Lung (tissue), 12 donors: ENCODE results near the gene EXOSC10. TPM values are rescaled to one million over a fixed set of nuclear protein-coding genes. Genes with fewer than 3 reads are reported as not detected.

ENCODE experiments used
- ATAC-seq: fragments of 200-7000 bp; cut with Tn5 transposase; one replicate; pipeline ENCODE4 v1.9.1; 2020; ENCODE audit warnings: moderate number of reproducible peaks; ENCODE audit not compliant: insufficient read depth, low FRiP score
- DNase-seq, 3 donors: peaks; one replicate each; pipeline ENCODE4 v3.0.0-alpha.2; 2013 to 2017
- H3K27ac ChIP-seq, 2 donors: one replicate each; pipeline ENCODE4 v1.5.1; 2013; ENCODE audit warnings: mild to moderate bottlenecking in 2 of 2, moderate library complexity in 2 of 2, control low read depth in 1 of 2, inconsistent platforms in 1 of 2, low read depth in 1 of 2, low read length in 1 of 2
- H3K27me3 ChIP-seq, 3 donors: one replicate each; pipeline ENCODE4 v1.5.1; 2013; ENCODE audit warnings: low read length in 2 of 3; ENCODE audit not compliant: control insufficient read depth in 3 of 3, insufficient read depth in 3 of 3
- H3K36me3 ChIP-seq, 4 donors: one replicate each; pipeline ENCODE4 v1.5.1; 2013; ENCODE audit warnings: low read length in 4 of 4, mild to moderate bottlenecking in 1 of 4, moderate library complexity in 1 of 4; ENCODE audit not compliant: control insufficient read depth in 4 of 4, insufficient read depth in 4 of 4
- H3K4me1 ChIP-seq, 5 donors: one replicate each; pipeline ENCODE4 v1.5.1; 2013; ENCODE audit warnings: low read length in 5 of 5, mild to moderate bottlenecking in 2 of 5, moderate library complexity in 1 of 5; ENCODE audit not compliant: control insufficient read depth in 5 of 5, insufficient read depth in 5 of 5
- H3K4me3 ChIP-seq: one replicate; pipeline ENCODE4 v1.5.1; 2013; ENCODE audit warnings: mild to moderate bottlenecking, control low read depth, moderate library complexity
- H3K9ac ChIP-seq, 2 donors: one replicate each; pipeline ENCODE4 v1.5.1; 2013; ENCODE audit warnings: low read length in 2 of 2, control low read depth in 1 of 2; ENCODE audit not compliant: insufficient read depth in 1 of 2
- H3K9me3 ChIP-seq, 4 donors: one replicate each; pipeline ENCODE4 v1.5.1; 2013; ENCODE audit warnings: low read length in 3 of 4, mild to moderate bottlenecking in 1 of 4, moderate library complexity in 1 of 4; ENCODE audit not compliant: control insufficient read depth in 4 of 4, insufficient read depth in 3 of 4
- WGBS, 2 donors: extraction: QIAGEN DNeasy Blood & Tissue Kit; methylation state at CpG; one replicate each; pipeline ENCODE4 v1.1.7; 2013; 5-methylcytosine and 5-hydroxymethylcytosine counted together
- polyA plus RNA-seq, 2 donors: library from polyadenylated mRNA; stranded (reverse); fragments of 200-250 nt; gene quantifications; one replicate each; pipeline ENCODE4 v1.2.1, GENCODE V29; 2013
- total RNA-seq, 2 donors: library from RNA; depleted of rRNA in 1 of 2; stranded (reverse); fragments of >200 nt in 1 of 2; gene quantifications; one replicate each; pipeline ENCODE4 v1.2.1, GENCODE V29; 2014 to 2021
- TF ChIP-seq, protein P1 (sequence below): IDR thresholded peaks from 2 replicates; pipeline ENCODE4 v1.5.1; 2012; ENCODE audit warnings: mild to moderate bottlenecking; ENCODE audit errors: control extremely low read depth, extremely low read depth
- donor health status: control.
- donor health status: control.
- donor health status: Bipolar disorder and iron deficiency.
- donor health status: healthy.
- donor health status: DM: yes; HTN: yes; CAD: no.

The EXOSC10 gene
- total and polyA plus RNA-seq, 4 donors = 29.0 to 75.1 (median 42.3) TPM

DNA sequence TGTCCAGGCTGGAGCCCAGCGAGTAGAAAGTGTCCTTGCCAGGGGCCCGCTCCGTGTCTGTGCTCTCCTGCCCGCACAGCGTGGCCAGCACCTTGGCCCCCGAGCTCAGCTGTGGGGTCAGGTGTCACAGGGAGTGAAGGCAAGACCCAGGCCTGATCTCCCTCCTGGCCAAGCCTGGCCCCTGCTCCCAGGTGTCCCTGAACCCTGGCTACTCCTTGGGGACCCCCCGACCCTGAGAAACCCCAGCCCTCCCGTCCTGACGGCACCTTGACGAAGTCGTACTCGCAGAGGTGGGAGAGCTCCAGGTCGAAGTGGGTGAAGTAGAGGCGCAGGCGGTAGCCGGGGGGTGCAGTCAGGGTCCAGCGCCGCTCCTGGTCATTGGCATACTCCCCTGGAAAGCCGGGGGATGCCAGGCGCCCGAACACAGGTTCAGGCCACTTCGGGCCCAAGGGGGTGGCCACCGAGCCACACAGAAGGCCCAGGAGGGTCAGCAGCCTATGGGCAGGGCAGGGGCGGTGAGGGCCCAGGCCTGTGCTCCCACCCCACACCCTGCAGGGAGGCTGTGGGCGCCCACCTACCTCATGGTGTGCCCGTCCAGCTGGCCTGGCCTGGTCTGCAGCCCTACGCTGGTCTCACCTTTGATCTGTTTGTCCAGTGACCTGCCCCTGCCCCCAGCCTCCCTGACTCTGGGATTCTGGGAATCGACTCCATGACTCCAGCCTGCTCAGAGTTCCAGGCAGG is 52.9 kb downstream of the EXOSC10 start, which contains the start of gene MASP2:
Gene MASP2, minus strand, starts transcription at position 615 of the 741 bp plus-strand sequence. Its CDS starts 32 bp downstream, at position 583.
- DNase-seq (no peak), ATAC-seq (no peak)
- H3K9me3 ChIP-seq = no peaks in the 10 kb centered on the region
- WGBS, 2 donors = 91 to 93% methylated on average over 28 of the region's 28 CpGs
- TF ChIP-seq, protein P1, sequence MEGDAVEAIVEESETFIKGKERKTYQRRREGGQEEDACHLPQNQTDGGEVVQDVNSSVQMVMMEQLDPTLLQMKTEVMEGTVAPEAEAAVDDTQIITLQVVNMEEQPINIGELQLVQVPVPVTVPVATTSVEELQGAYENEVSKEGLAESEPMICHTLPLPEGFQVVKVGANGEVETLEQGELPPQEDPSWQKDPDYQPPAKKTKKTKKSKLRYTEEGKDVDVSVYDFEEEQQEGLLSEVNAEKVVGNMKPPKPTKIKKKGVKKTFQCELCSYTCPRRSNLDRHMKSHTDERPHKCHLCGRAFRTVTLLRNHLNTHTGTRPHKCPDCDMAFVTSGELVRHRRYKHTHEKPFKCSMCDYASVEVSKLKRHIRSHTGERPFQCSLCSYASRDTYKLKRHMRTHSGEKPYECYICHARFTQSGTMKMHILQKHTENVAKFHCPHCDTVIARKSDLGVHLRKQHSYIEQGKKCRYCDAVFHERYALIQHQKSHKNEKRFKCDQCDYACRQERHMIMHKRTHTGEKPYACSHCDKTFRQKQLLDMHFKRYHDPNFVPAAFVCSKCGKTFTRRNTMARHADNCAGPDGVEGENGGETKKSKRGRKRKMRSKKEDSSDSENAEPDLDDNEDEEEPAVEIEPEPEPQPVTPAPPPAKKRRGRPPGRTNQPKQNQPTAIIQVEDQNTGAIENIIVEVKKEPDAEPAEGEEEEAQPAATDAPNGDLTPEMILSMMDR = no peak
- H3K4me3 ChIP-seq = no peak within 1 kb of the TSS
- no peaks in the 10 kb centered on the region for H3K27me3 ChIP-seq
- H3K36me3 ChIP-seq = no peaks in the 10 kb centered on the region
- no peak within 1 kb of the TSS for H3K27ac ChIP-seq
- H3K9ac ChIP-seq = no peak within 1 kb of the TSS
- no peaks in the 10 kb centered on the region for H3K4me1 ChIP-seq

DNA sequence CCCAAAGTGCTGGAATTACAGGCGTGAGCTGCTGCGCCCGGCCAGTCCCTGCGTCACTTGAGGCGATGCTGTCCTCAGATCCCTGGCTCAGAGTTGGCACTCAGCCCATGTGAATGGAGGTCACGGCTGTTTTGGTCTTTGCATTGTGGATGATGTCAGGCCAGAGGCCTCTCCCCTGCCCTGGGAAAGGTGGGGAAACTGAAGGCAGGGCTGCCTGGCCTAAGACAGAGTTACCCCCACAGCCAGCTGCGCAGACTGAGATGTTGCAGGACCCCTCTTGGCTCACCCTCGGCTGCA is 53.5 kb downstream of the EXOSC10 start:
- WGBS, 2 donors = 85 to 91% methylated on average over 8 of the region's 8 CpGs

DNA sequence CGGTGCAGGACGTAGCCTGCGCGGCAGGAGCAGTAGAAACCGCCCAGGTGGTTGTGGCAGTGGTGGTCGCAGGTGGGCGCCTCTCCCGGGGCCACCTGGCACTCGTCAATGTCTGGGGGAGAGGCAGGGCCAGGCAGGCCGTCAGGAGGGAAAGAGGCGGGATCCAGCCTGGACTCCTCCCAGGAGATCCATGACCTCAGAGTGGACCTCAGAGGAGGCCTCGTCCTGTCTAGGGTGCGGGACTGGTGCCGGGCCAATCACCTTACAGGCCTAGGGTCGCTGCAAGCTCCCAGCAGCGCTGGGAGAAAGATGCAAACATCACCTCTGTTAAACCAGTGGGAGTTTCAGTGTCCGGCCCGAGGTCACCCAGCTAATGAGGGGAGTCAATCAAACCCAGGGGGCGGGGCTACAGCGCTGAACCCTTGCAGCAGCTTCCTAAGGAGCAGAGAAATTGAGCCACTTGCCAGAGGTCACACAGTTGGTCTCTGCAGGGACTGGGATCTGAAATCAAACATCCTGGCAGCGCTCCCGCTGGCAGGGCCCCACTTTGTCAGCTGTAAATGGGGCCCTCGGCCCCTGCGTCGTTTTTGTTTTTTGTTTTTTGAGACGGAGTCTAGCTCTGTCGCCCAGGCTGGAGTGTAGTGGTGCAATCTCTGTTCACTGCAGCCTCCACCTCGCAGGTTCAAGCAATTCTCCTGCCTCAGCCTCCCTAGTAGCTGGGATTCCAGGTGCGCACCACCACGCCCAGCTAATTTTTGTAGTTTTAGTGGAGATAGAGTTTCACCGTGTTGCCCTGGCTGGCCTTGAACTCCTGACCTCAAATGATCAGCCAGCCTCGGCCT is 54.0 kb downstream of the EXOSC10 start:
- ATAC-seq (no peak), DNase-seq (peak; percentile 30 to 47 (median 41))
- no peak overlapping the region for H3K27ac ChIP-seq
- no peaks in the 10 kb centered on the region for H3K4me1 ChIP-seq
- no peak overlapping the region for H3K4me3 ChIP-seq
- no peak overlapping the region for H3K9ac ChIP-seq
- no peaks in the 10 kb centered on the region for H3K36me3 ChIP-seq
- 58 to 70% methylated on average over 32 of the region's 32 CpGs for WGBS, 2 donors
- TF ChIP-seq, protein P1 = no peak
- no peaks in the 10 kb centered on the region for H3K27me3 ChIP-seq
- no peaks in the 10 kb centered on the region for H3K9me3 ChIP-seq

More for the DNA sequence above, 53.5 kb downstream of the EXOSC10 start:
- DNase-seq (no peak), ATAC-seq (no peak)
- H3K27ac ChIP-seq = no peak overlapping the region
- no peaks in the 10 kb centered on the region for H3K36me3 ChIP-seq
- no peaks in the 10 kb centered on the region for H3K9me3 ChIP-seq
- H3K27me3 ChIP-seq = no peaks in the 10 kb centered on the region
- no peak overlapping the region for H3K9ac ChIP-seq
- TF ChIP-seq, protein P1 = no peak
- no peak overlapping the region for H3K4me3 ChIP-seq
- no peaks in the 10 kb centered on the region for H3K4me1 ChIP-seq
